ENCODE measurements around the gene HLA-DRB1.
"Not testable (repeated sequence)": the region's sequence is repeated elsewhere in the genome, so short reads cannot be mapped to it uniquely, and the experiment has no call there.

Gene HLA-DRB1

GRCh38 chr6:32602383-32602782 is 12.7 kb upstream of the HLA-DRB1 start:
- peak; percentile 74 for FAIRE-seq
- no peak for DNase-seq (ENCODE audit: insufficient read length, low spot score)
- TF ChIP-seq POLR2AphosphoS5 (IDR thresholded peaks at IDR 0.05; ENCODE audit: low read depth, low read length) (no peak), POLR2A (IDR thresholded peaks at IDR 0.05; ENCODE audit: low read depth, low read length) (no peak), PAX5 (IDR thresholded peaks at IDR 0.05; ENCODE audit: insufficient read depth, low read length, severe bottlenecking) (no peak), SPI1 (IDR thresholded peaks at IDR 0.05; ENCODE audit: low read depth, low read length) (peak; percentile 5; the same call in 1 of the 2 replicates), TAF1 (IDR thresholded peaks at IDR 0.05; ENCODE audit: low read depth, low read length) (no peak), POU2F2 (IDR thresholded peaks at IDR 0.05; ENCODE audit: low read depth, low read length) (no peak)

- FAIRE-seq (no peak), DNase-seq (ENCODE audit: insufficient read length, low spot score) (no peak)
Observed at GRCh38 chr6:32597024-32597423, 7.4 kb upstream of the HLA-DRB1 start.

GRCh38 chr6:32590713-32591112 is 1.1 kb upstream of the HLA-DRB1 start:
- DNase-seq (ENCODE audit: insufficient read length, low spot score); FAIRE-seq: not testable (repeated sequence)

More at GRCh38 chr6:32597024-32597423, 7.4 kb upstream of the HLA-DRB1 start:
- TF ChIP-seq POLR2AphosphoS5 (IDR thresholded peaks at IDR 0.05; ENCODE audit: low read depth, low read length) (no peak), PAX5 (IDR thresholded peaks at IDR 0.05; ENCODE audit: insufficient read depth, low read length, severe bottlenecking) (no peak), SPI1 (IDR thresholded peaks at IDR 0.05; ENCODE audit: low read depth, low read length) (no peak)

GRCh38 chr6:32588156-32588555 is 1.5 kb downstream of the HLA-DRB1 start:
- TF ChIP-seq POLR2AphosphoS5 (IDR thresholded peaks at IDR 0.05; ENCODE audit: low read depth, low read length) (peak; percentile 63; the same call in 1 of the 2 replicates), PAX5 (IDR thresholded peaks at IDR 0.05; ENCODE audit: insufficient read depth, low read length, severe bottlenecking) (no peak), POLR2A (IDR thresholded peaks at IDR 0.05; ENCODE audit: low read depth, low read length) (peak; percentile 47; the same call in 1 of the 2 replicates), TAF1 (IDR thresholded peaks at IDR 0.05; ENCODE audit: low read depth, low read length) (no peak)
- DNase-seq (ENCODE audit: insufficient read length, low spot score) (no peak), FAIRE-seq (no peak)

DNA sequence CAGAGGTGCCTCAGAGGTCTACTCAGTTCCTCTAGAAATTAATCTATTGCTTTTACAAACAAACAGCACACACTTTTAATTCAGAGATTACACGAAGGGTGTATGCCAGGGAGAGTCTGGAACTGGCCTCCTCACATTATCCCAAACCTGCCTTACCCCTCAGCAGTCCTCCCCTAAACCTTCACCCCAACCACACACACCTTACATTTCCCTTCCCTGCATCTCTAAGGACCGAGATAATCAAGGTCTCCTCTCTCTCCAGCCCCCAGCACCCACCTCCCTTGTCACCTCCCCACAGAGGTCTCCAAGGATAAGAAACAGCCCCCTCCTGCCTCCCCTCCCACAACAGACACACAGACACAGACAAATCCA is 6.1 kb downstream of the HLA-DRB1 start:
- DNase-seq (ENCODE audit: insufficient read length, low spot score) (no peak), FAIRE-seq (no peak)
- no peak for TF ChIP-seq PAX5 (IDR thresholded peaks at IDR 0.05; ENCODE audit: insufficient read depth, low read length, severe bottlenecking)
- TF ChIP-seq SPI1 (IDR thresholded peaks at IDR 0.05; ENCODE audit: low read depth, low read length) = no peak
- TF ChIP-seq POLR2AphosphoS5 (IDR thresholded peaks at IDR 0.05; ENCODE audit: low read depth, low read length) = no peak
- peak; percentile 29; the same call in 1 of the 2 replicates for TF ChIP-seq POLR2A (IDR thresholded peaks at IDR 0.05; ENCODE audit: low read depth, low read length)
- TF ChIP-seq TAF1 (IDR thresholded peaks at IDR 0.05; ENCODE audit: low read depth, low read length) = no peak

- peak; percentile 71 for FAIRE-seq
- DNase-seq (ENCODE audit: insufficient read length, low spot score) = no peak
- peak; percentile 25 for TF ChIP-seq POLR2A (IDR thresholded peaks at IDR 0.05; ENCODE audit: low read depth, low read length)
- TF ChIP-seq SPI1 (IDR thresholded peaks at IDR 0.05; ENCODE audit: low read depth, low read length) = no peak
- TF ChIP-seq POLR2AphosphoS5 (IDR thresholded peaks at IDR 0.05; ENCODE audit: low read depth, low read length) = peak; percentile 47; the same call in 1 of the 2 replicates
- no peak for TF ChIP-seq POU2F2 (IDR thresholded peaks at IDR 0.05; ENCODE audit: low read depth, low read length)
Observed at GRCh38 chr6:32581315-32582095, 8.1 kb downstream of the HLA-DRB1 start.

DNA sequence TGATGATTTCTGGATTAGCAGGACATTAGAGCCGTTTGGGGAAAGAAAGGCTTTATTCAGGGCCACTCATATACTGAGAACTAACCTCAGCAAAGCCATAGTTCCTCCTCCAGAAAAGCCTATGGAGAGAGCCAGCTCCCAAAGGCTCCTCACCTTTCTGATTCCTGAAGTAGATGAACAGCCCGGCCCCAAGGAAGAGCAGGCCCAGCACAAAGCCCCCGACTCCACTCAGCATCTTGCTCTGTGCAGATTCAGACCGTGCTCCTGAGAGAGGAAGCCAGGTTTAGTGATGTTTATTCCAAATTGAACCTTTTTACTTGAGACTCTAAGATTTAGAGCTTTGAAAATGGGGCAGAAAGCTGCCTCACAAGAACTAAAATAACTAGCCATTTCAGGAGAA is 9.1 kb downstream of the HLA-DRB1 start:
- FAIRE-seq (no peak), DNase-seq (ENCODE audit: insufficient read length, low spot score) (no peak)
- no peak for TF ChIP-seq POLR2AphosphoS5 (IDR thresholded peaks at IDR 0.05; ENCODE audit: low read depth, low read length)
- no peak for TF ChIP-seq SPI1 (IDR thresholded peaks at IDR 0.05; ENCODE audit: low read depth, low read length)
- TF ChIP-seq TAF1 (IDR thresholded peaks at IDR 0.05; ENCODE audit: low read depth, low read length) = no peak
- no peak for TF ChIP-seq PAX5 (IDR thresholded peaks at IDR 0.05; ENCODE audit: insufficient read depth, low read length, severe bottlenecking)
- no peak for TF ChIP-seq POLR2A (IDR thresholded peaks at IDR 0.05; ENCODE audit: low read depth, low read length)
- TF ChIP-seq POU2F2 (IDR thresholded peaks at IDR 0.05; ENCODE audit: low read depth, low read length) = no peak

DNA sequence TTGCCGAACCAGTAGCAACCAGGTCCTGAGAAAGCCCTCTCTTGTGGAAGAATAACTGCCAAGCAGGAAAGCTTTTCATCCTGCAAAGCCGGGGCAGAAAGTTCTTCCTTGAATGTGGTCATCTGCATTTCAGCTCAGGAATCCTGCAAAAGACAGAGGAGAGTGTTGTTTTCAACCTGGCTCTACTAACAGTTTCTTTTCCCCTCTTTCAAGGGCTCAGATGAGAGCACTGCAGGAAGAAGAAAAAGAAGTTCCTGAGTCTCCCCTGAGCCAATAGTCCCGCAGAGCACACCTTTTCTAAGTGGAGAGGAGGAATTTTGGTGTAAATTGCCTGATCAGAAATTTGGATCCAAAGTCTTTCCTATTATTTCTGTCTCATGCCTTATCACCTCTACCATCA is 10.7 kb downstream of the HLA-DRB1 start:
- FAIRE-seq (no peak), DNase-seq (ENCODE audit: insufficient read length, low spot score) (no peak)
- TF ChIP-seq POU2F2 (IDR thresholded peaks at IDR 0.05; ENCODE audit: low read depth, low read length) = no peak
- TF ChIP-seq TAF1 (IDR thresholded peaks at IDR 0.05; ENCODE audit: low read depth, low read length) = no peak
- TF ChIP-seq POLR2A (IDR thresholded peaks at IDR 0.05; ENCODE audit: low read depth, low read length) = peak; percentile 24; the same call in 1 of the 2 replicates
- TF ChIP-seq POLR2AphosphoS5 (IDR thresholded peaks at IDR 0.05; ENCODE audit: low read depth, low read length) = peak; percentile 57

- peak; percentile 56 for FAIRE-seq
- DNase-seq (ENCODE audit: insufficient read length, low spot score) = not testable (repeated sequence)
- TF ChIP-seq POLR2A (IDR thresholded peaks at IDR 0.05; ENCODE audit: low read depth, low read length) (peak; percentile 89), POU2F2 (IDR thresholded peaks at IDR 0.05; ENCODE audit: low read depth, low read length) (peak; percentile 80; the same call in 1 of the 2 replicates), POLR2AphosphoS5 (IDR thresholded peaks at IDR 0.05; ENCODE audit: low read depth, low read length) (peak; percentile 92)
Observed at GRCh38 chr6:32577493-32577892, 12.2 kb downstream of the HLA-DRB1 start.

DNA sequence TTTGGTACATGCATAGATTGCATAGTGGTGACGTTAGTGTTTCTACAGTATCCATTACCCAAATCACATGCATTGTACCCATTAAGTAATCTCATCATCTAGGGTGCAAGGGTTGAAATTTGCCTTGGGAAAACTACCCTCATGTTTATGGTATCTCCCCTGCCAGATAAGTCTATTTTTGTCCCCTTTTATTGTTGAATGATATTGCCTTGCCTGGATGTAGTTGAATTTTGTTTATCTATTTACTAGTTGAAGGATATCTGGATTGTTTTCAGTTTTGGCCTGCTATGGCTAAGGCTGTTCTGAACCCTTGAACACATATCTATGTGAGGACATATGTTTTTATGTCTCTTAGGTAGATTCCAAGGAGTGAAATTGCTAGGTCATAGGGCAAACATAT is 13.4 kb downstream of the HLA-DRB1 start:
- FAIRE-seq = peak; percentile 66
- no peak for TF ChIP-seq POU2F2 (IDR thresholded peaks at IDR 0.05; ENCODE audit: low read depth, low read length)
- TF ChIP-seq POLR2A (IDR thresholded peaks at IDR 0.05; ENCODE audit: low read depth, low read length) = peak; percentile 88
- peak; percentile 92 for TF ChIP-seq POLR2AphosphoS5 (IDR thresholded peaks at IDR 0.05; ENCODE audit: low read depth, low read length)
- no peak for DNase-seq (ENCODE audit: insufficient read length, low spot score)
